HepG2 (cell line): ENCODE results near the gene TAS1R3. TPM values are rescaled to one million over a fixed set of nuclear protein-coding genes. Genes with fewer than 3 reads are reported as not detected.
A peak's percentile ranks its signal among the peaks of the same experiment; 100 is the strongest.

Experiments
- ARNT2 ChIP-seq: sonication (generic); formaldehyde crosslinking; IDR thresholded peaks from 2 replicates; pipeline ENCODE4 v1.8.0; 2022; ENCODE audit warnings: mild to moderate bottlenecking, low read depth, missing genetic modification reagents, moderate library complexity
- ATF2 ChIP-seq: sonication (generic); formaldehyde crosslinking; IDR thresholded peaks from 2 replicates; pipeline ENCODE4 v1.4.0; 2020; ENCODE audit warnings: missing genetic modification reagents
- BCL6 ChIP-seq: IDR thresholded peaks from 2 replicates; pipeline ENCODE4 v1.6.1; 2016; ENCODE audit warnings: missing genetic modification reagents, missing compliant biosample characterization
- CREBL2 ChIP-seq: sonication (generic); formaldehyde crosslinking; IDR thresholded peaks from 2 replicates; pipeline ENCODE4 v1.8.1; 2023; ENCODE audit warnings: missing genetic modification reagents, mild to moderate bottlenecking, borderline replicate concordance
- FOXO1 ChIP-seq: sonication (generic); formaldehyde crosslinking; IDR thresholded peaks from 2 replicates; pipeline ENCODE4 v1.4.0; 2020; ENCODE audit warnings: missing genetic modification reagents
- MAFF ChIP-seq: IDR thresholded peaks from 2 replicates; pipeline ENCODE4 v1.6.1; 2011; ENCODE audit warnings: low read depth, low read length, improper control_type of control experiment
- MED1 ChIP-seq: sonication (generic); formaldehyde crosslinking; IDR thresholded peaks from 2 replicates; pipeline ENCODE4 v1.4.0; 2020; ENCODE audit warnings: missing genetic modification reagents
- MXD1 ChIP-seq: sonication (generic); formaldehyde crosslinking; IDR thresholded peaks from 2 replicates; pipeline ENCODE4 v1.4.0; 2020; ENCODE audit warnings: mild to moderate bottlenecking, missing genetic modification reagents
- PCBP2 ChIP-seq: fragments of 200-400 bp; formaldehyde crosslinking; optimal IDR thresholded peaks from 2 replicates; pipeline ENCODE3; 2018; ENCODE audit warnings: low read length, low read depth; ENCODE audit not compliant: poor library complexity, severe bottlenecking
- PHF8 ChIP-seq: sonication (generic); formaldehyde crosslinking; IDR thresholded peaks from 2 replicates; pipeline ENCODE4 v1.5.0; 2020; ENCODE audit warnings: missing genetic modification reagents
- POLR2G ChIP-seq: fragments of 200-400 bp; formaldehyde crosslinking; IDR thresholded peaks from 2 replicates; pipeline ENCODE4 v1.6.1; 2018; ENCODE audit warnings: mild to moderate bottlenecking, low read depth, low read length, moderate library complexity
- REPIN1 ChIP-seq: sonication (generic); formaldehyde crosslinking; IDR thresholded peaks from 2 replicates; pipeline ENCODE4 v1.8.0; 2022; ENCODE audit warnings: missing genetic modification reagents, low read depth, mild to moderate bottlenecking, borderline replicate concordance
- REST ChIP-seq, 2 experiments: IDR thresholded peaks; 2 replicates each; pipeline ENCODE4 v1.6.1; 2011 to 2012; ENCODE audit warnings: low read length in 2 of 2, borderline replicate concordance in 1 of 2, low read depth in 1 of 2, mild to moderate bottlenecking in 1 of 2, moderate library complexity in 1 of 2
- SIN3B ChIP-seq: fragments of 150-350 bp; IDR thresholded peaks from 2 replicates; pipeline ENCODE4 v1.6.1; 2014; ENCODE audit warnings: low read length
- SRY ChIP-seq: sonication (generic); formaldehyde crosslinking; IDR thresholded peaks from 2 replicates; pipeline ENCODE4 v1.8.0; 2022; ENCODE audit warnings: mild to moderate bottlenecking, missing genetic modification reagents
- TFAP4 ChIP-seq: sonication (generic); IDR thresholded peaks from 2 replicates; pipeline ENCODE4 v1.6.1; 2016; ENCODE audit warnings: low read depth, borderline replicate concordance
- XBP1 ChIP-seq: sonication (generic); formaldehyde crosslinking; IDR thresholded peaks from 2 replicates; pipeline ENCODE4 v1.5.0; 2020; ENCODE audit warnings: missing genetic modification reagents
- ZFX ChIP-seq: sonication (generic); formaldehyde crosslinking; IDR thresholded peaks from 2 replicates; pipeline ENCODE4 v1.4.0; 2020; ENCODE audit warnings: mild to moderate bottlenecking, low read depth, missing genetic modification reagents, moderate library complexity
- ZNF143 ChIP-seq: sonication (generic); formaldehyde crosslinking; IDR thresholded peaks from 2 replicates; pipeline ENCODE4 v1.4.0; 2020; ENCODE audit warnings: missing genetic modification reagents
- ZNF501 ChIP-seq: sonication (generic); formaldehyde crosslinking; IDR thresholded peaks from 2 replicates; pipeline ENCODE4 v1.5.1; 2020; ENCODE audit warnings: mild to moderate bottlenecking, moderate library complexity, missing genetic modification reagents
- ZNF607 ChIP-seq: sonication (generic); formaldehyde crosslinking; IDR thresholded peaks from 2 replicates; pipeline ENCODE4 v1.5.1; 2020; ENCODE audit warnings: missing genetic modification reagents, mild to moderate bottlenecking, borderline replicate concordance
- ZNF724P ChIP-seq: sonication (generic); formaldehyde crosslinking; IDR thresholded peaks from 2 replicates; pipeline ENCODE4 v1.8.0; 2022; ENCODE audit warnings: missing genetic modification reagents, borderline replicate concordance
- ZSCAN31 ChIP-seq: sonication (generic); formaldehyde crosslinking; IDR thresholded peaks from 2 replicates; pipeline ENCODE4 v1.5.0; 2020; ENCODE audit warnings: low read depth, mild to moderate bottlenecking, missing genetic modification reagents
- polyA plus RNA-seq, 8 experiments: library from polyadenylated mRNA; depleted of rRNA in 3 of 8; stranded (reverse) in 7 of 8; unstranded in 1 of 8; fragments of >200 nt; fragmentation: Illumina TruSeq in 4 of 8; extraction: Trizol in 4 of 8; gene quantifications; 2 replicates each; pipeline versions ENCODE4 v1.2.1 to v1.2.3, GENCODE V29; 2011 to 2016; ENCODE audit warnings: low read depth in 4 of 8, missing spikeins in 1 of 8, mixed read lengths in 1 of 8; ENCODE audit not compliant: insufficient read depth in 1 of 8
- total RNA-seq, 5 experiments: library from RNA; depleted of rRNA; stranded (reverse); fragments of >200 nt; fragmentation: Illumina TruSeq; extraction: Trizol; gene quantifications; 2 replicates each; pipeline ENCODE4 v1.2.3, GENCODE V29; 2016; ENCODE audit warnings: low read depth in 1 of 5

TAS1R3 gene
- total and polyA plus RNA-seq, 2 of the 13 experiments (the other 11 are each of a cell fraction or from before 2014, with no cell fraction given), result 0.13 to 0.15 TPM

- TF ChIP-seq REST (IDR thresholded peaks at IDR 0.05; ENCODE audit: borderline replicate concordance in 1 of 2, low read depth in 1 of 2, low read length in 2 of 2) (no peak), ARNT2 (CRISPR knock-in tag) (no peak), ZFX (CRISPR knock-in tag) (peak; percentile 95), MAFF (no peak), SRY (CRISPR knock-in tag) (peak; percentile 76; the same call in 1 of the 2 replicates), POLR2G (peak; percentile 64; the same call in 1 of the 2 replicates), MXD1 (CRISPR knock-in tag) (no peak), CREBL2 (CRISPR knock-in tag) (peak; percentile 48; the same call in 1 of the 2 replicates), SIN3B (no peak), ZSCAN31 (peak; percentile 35; the same call in 1 of the 2 replicates), MED1 (peak; percentile 70), ZNF724P (CRISPR knock-in tag) (no peak), ZNF143 (CRISPR knock-in tag) (peak; percentile 15; the same call in 1 of the 2 replicates), BCL6 (CRISPR knock-in tag) (peak; percentile 74), XBP1 (CRISPR knock-in tag) (no peak), TFAP4 (peak; percentile 42; the same call in 1 of the 2 replicates), ATF2 (CRISPR knock-in tag) (no peak), FOXO1 (peak; percentile 57; the same call in 1 of the 2 replicates), PHF8 (CRISPR knock-in tag) (peak; percentile 70), PCBP2 (no peak), REPIN1 (CRISPR knock-in tag) (peak; percentile 68; the same call in 1 of the 2 replicates), ZNF501 (CRISPR knock-in tag) (peak; percentile 42; the same call in 1 of the 2 replicates), ZNF607 (CRISPR knock-in tag) (peak; percentile 83)
Observed at GRCh38 chr1:1359664-1360468, 28.8 kb downstream of the TAS1R3 start (continued).
